NCI-H2081 treated with DMSO at 0.1 percent for 48 hours (cell line): ENCODE measurements around the gene LRRC3.

ENCODE experiments used
- DNase-seq: peaks from one replicate; lab custom pipeline; 2025; lab: John Stamatoyannopoulos, UW

LRRC3 gene

GRCh38 chr21:44423941-44424607 lies 31.2 kb upstream of the LRRC3 start:
- no peak for DNase-seq

GRCh38 chr21:44424608-44425306 lies 30.6 kb upstream of the LRRC3 start:
- no peak for DNase-seq

- no peak for DNase-seq
Measured at GRCh38 chr21:44425307-44425894, 29.9 kb upstream of the LRRC3 start.

- no peak for DNase-seq
Measured at GRCh38 chr21:44425895-44426662, 29.2 kb upstream of the LRRC3 start.

- no peak for DNase-seq
Measured at GRCh38 chr21:44426663-44427191, 28.6 kb upstream of the LRRC3 start.

- DNase-seq = peak; percentile 70
Measured at GRCh38 chr21:44427241-44428120, 27.8 kb upstream of the LRRC3 start.

- DNase-seq = no peak
Measured at GRCh38 chr21:44428281-44428960, 26.9 kb upstream of the LRRC3 start.

GRCh38 chr21:44429894-44430293 lies 25.4 kb upstream of the LRRC3 start:
- DNase-seq = no peak

GRCh38 chr21:44431300-44431699 lies 24.0 kb upstream of the LRRC3 start:
- no peak for DNase-seq

- DNase-seq = no peak
Measured at GRCh38 chr21:44432841-44433790, 22.2 kb upstream of the LRRC3 start.

- DNase-seq = no peak
Measured at GRCh38 chr21:44433791-44434567, 21.3 kb upstream of the LRRC3 start.

- no peak for DNase-seq
Measured at GRCh38 chr21:44434568-44434925, 20.8 kb upstream of the LRRC3 start.

- DNase-seq = no peak
Measured at GRCh38 chr21:44434936-44435635, 20.2 kb upstream of the LRRC3 start.

GRCh38 chr21:44436111-44436611 lies 19.1 kb upstream of the LRRC3 start:
- DNase-seq = no peak

GRCh38 chr21:44436958-44437357 lies 18.4 kb upstream of the LRRC3 start:
- DNase-seq = no peak

- no peak for DNase-seq
Measured at GRCh38 chr21:44437371-44437695, 18.0 kb upstream of the LRRC3 start.

GRCh38 chr21:44437696-44438431 lies 17.4 kb upstream of the LRRC3 start:
- no peak for DNase-seq
